Measurements from ENCODE around the gene CSF2.
A peak's percentile ranks its signal among the peaks of the same experiment; 100 is the strongest.

CSF2 gene

DNA sequence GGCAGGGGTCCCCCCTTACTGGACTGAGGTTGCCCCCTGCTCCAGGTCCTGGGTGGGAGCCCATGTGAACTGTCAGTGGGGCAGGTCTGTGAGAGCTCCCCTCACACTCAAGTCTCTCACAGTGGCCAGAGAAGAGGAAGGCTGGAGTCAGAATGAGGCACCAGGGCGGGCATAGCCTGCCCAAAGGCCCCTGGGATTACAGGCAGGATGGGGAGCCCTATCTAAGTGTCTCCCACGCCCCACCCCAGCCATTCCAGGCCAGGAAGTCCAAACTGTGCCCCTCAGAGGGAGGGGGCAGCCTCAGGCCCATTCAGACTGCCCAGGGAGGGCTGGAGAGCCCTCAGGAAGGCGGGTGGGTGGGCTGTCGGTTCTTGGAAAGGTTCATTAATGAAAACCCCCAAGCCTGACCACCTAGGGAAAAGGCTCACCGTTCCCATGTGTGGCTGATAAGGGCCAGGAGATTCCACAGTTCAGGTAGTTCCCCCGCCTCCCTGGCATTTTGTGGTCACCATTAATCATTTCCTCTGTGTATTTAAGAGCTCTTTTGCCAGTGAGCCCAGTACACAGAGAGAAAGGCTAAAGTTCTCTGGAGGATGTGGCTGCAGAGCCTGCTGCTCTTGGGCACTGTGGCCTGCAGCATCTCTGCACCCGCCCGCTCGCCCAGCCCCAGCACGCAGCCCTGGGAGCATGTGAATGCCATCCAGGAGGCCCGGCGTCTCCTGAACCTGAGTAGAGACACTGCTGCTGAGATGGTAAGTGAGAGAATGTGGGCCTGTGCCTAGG, at the start of gene CSF2:
Gene CSF2, plus strand, starts transcription at position 559 of the 783 bp plus-strand sequence. Its CDS starts 35 bp downstream, at position 594.
- no peak for DNase-seq

DNA sequence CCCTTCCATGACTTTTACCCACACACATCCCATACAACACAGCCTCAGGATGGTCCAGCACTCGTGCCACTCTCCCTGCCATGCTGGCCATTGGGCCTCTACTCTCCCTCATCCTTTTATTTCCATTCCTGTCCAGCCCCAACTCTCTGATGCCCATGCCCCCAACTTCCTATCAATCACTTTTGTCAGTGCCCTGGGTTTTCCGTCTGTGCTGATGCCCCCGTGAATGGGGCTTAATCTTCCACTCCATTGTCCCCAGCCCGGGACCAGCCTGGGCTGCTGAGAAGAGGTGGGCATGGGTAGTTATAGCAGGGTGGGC, 49.5 kb upstream of the CSF2 start:
- DNase-seq: no peak

DNA sequence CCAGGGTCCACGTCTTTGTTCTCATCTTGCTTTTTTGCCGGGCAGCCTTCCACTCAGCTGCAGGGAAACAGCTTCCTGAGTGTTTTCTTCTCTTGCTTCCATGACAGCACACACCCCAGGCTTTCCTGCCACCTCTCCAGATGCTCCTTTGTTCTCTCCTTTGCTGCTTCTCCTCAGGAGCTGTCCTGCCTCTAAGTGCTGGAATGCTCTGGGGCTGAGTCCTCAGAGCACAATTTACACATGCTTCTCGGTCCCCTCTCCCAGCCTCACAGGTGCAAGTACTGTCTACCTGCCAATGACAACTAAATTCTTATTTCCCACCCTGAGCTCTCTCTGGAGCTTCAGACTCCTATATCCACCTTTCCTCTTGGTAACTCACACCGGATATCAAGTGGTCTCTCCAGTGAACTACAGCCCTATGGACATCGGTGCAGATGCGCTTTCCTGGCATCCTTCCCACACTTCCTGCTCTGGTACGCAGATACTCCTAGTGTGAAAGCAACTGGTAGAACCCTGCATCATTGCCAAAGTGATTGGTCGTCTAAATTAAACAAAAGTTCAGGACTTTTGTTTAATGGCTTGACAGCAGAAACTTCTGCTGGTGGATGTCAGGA, 48.7 kb upstream of the CSF2 start:
- DNase-seq: no peak

DNA sequence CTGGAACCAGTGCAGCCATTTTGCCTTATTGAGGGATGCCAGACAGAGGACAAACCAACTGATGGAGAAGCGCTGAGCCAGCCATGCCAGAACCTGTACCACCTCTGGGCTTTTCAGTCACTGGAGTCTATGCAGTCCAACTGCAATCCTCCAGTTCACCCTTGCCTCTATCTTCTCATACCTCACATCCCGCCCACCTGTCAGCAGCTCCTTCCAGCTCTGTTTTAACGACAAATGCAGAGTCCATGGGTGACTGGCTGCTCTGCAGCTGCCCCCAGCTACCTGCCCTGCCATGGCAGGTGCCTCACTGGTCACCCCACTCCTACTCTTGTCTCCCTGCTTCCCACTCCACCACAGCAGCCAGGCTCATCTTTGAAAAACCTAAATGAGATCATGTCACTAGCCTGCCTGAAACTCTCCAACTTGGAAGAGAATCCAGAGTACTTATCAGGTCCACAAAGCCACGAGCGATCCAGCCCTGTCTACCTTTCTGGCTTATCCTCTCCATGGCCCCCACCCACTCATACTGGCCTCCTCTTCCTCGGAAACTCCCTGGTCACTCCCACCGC, 48.1 kb upstream of the CSF2 start:
- no peak for DNase-seq

DNA sequence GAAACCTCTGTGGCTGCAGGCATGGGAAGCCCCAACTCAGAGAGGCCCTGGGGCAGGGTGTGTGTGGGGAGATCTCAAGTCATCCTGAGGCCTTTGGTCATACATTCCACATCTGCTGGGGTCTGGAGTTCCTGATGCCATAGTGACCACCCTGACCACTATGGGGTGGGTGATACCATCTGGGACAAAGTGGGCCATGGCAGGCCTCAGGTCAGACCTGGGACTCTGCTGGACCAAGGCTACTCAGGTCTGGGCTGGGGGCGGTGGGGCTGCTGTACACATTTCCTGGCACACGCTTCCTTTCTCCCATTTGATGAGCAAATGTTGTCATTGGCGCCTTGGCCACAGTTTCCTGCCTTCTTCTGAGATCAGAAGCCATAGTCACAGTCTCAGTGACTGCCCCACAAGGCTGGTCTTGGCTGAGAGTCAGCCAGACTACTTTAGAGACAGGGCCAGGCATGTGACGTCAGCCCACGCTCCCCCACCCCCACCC, 47.0 kb upstream of the CSF2 start:
- no peak for DNase-seq

DNA sequence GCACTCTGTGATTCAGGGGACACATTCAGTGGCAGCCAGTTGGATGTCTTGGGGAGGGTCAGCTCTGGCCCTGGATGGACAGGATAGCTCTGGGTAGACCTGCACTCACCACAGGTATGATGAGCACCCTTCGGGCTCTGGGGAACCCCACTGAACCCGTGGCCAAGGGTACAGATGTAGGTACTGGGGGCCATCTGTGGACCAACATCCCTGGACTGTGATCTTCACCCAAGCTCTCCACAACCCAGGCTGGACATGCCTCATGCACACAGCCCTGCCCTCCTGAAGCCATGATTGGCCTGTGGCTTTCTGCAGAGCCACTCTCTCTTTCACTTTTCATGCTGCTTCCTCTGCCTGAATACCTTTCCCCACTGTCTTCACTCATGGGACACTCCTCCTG, 46.6 kb upstream of the CSF2 start:
- DNase-seq: no peak

DNA sequence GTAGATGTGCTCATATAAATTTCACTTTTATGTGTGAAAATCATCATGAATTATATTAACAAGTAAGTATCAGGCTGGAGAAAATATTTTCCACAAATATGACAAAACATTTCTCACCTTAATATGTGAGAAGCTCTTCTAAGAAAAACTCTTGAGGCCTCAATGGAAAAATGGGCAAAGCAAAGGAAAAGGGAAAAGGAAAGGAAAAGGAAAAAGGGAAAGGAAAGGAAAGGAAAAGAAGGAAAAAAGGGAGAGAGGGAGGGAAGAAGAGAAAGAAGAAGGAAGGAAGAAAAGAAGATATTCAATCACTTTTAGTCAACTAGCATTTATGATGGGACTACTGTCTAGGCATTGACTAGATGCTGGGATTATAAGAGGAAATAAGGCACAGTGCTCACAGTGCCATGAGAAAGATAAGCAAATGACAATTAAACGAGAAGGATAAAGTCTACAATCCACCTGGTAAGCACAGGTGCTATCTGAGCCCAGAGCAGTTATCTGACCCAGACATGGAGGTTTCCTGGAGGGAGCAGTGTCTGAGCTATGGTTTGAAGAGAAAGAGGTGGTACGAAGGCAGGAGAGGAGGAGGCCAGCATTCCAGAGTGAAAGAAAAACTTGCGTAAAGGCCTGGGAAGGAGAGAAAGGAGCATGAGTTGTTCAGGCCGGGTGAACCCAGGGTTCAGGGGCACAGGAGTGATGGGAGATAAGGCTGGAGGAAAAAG, 43.8 kb upstream of the CSF2 start:
- DNase-seq: no peak

DNA sequence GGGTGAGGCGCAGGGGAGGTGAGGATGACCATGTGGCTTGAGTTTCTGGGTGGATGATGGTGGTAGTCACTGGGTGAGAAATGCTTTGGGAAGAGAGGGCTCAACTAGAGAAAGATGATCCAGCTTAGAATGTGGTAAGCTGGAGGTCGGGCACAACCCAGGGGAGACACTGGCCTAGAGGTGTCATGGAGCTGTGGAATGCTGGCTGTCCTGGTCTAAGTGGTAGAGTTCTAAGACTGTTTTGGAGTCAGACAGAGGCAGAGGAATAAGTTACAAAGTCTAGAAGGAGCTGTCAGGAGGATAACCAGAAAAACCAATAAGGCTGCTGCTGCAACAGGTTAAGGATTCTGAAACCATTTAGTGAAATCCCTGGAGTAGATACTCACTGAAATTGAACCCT, 43.0 kb upstream of the CSF2 start:
- no peak for DNase-seq

DNA sequence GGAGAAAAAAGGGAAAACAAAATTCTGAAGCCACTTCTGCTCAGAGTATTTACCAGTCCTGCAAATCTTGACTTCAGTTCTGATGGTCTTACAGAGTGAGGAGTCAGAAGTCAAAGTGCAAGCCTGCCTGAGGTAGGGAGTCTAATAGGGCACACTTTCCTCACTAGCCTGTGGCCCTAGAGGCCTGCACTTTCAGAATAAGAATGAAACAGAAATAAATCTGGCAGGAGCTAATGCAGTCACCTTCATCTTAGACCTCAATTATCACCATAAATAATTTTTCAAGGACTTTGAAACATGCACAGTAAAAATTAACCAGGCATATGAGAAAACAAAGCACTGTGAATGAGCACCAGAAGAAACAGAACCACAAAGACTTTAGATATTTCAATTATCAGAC, 41.4 kb upstream of the CSF2 start:
- DNase-seq: no peak

DNA sequence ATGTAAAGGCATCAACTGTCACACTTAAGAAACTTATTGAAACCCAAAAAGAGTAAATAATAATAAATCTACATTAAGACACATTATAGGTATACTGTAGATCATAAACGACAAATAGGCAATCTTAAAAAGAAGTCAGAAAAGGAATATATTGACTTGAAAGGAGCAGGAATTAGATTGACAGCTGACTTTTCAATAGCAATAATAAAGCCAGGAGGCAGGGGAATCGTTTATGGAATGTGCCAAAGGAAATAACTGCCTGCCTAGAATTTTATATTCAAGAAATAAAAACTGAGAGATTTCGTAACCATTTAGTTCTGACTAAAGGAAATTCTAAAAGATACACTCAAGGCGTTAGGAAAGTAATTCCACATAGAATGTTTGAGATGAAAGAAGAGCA, 40.5 kb upstream of the CSF2 start:
- no peak for DNase-seq

DNA sequence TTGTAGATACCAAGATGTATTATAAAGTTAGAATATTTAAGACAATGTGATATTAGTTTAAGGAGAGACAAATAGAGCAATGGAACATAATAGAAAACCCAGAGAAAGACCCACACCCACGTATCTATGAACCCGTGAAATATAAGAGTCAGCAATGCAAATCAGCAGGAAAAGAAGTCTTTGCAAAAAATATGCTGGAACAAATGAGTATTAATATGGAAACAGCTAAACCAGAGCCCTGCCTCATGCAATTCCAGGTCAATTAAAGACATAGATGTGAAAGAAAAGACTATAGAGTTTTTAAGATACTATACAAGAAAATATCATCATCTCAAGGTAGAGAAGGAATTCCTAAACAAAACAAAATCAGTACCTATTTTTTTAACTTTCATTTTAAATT, 36.2 kb upstream of the CSF2 start:
- no peak for DNase-seq

DNA sequence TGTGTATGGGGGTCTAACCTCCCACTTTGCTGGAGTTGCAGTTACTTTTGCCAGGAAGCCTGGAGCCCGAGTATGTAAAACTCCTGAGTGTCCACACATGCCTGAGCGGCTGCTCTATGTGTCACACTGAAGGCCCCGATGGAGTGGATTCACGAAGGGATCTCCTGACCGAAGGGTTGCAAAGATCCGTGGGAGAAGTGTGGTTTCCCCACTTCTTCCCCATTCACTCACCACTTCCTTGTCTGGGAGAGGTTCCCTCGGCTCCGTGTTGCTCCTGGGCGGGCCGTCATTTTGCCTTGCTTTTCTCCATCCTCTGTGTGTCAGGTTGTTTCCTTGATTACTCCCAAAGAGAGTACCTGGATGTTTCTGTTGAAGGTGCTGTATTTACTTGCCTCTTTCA, 29.4 kb upstream of the CSF2 start:
- no peak for DNase-seq

DNA sequence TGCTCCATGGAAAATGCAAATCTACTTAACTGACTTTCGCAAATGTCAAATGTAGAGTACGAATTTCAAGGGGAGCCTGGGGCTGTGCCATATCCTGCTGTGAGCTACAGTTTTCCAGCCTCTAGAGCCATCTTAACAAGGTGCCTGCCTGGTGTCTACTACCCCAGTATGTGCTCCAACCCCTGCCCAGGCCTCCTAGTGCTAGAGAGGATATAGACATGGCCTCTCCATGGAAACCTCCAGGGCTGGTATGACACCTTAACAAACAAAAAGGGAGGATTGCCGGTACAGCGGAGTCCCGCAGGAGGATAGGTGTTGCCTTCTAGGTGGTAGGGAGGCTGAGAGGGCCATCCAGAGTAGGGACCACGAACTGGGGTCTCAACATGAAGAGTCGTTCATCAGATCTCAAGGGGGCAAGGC, 26.7 kb upstream of the CSF2 start:
- DNase-seq: no peak

DNA sequence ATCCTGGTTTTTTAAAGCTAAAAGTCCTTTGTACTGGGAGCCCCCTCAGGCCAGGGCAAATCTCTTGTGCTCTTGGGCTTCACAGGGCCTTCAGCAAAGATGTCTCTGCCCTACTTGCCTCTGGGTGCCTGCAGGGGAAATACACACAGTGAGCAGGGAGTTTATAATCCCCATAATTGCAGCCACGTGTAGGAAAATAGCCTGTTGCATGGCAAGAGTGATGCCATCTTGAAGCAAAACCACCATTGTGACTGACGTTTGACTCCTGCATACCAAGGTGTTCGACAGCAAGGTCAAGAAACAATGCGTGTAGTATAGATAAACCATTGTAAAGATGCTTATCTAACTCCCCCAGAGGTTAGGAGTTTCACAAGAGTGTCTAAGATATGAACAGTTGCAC, 24.5 kb upstream of the CSF2 start:
- DNase-seq: no peak

DNA sequence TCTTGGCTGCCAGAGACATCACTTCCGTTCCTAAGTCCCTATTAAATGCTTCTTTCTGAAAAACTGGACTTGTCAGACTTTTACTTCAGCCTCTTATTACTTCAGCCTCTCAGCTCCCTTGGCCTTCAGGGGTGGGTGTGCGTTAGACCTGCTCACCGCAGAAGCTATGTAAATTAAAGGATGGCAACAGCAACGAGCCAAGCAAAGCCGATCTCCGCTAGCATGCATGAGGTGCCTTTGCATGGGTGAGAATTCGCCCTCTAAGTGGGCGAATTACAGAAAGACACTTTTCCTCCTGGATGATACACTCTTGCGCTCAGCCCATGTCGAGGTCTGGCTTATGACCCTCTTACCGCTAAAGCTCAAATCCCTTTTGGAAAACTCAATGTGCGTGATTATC, 24.0 kb upstream of the CSF2 start:
- no peak for DNase-seq

DNA sequence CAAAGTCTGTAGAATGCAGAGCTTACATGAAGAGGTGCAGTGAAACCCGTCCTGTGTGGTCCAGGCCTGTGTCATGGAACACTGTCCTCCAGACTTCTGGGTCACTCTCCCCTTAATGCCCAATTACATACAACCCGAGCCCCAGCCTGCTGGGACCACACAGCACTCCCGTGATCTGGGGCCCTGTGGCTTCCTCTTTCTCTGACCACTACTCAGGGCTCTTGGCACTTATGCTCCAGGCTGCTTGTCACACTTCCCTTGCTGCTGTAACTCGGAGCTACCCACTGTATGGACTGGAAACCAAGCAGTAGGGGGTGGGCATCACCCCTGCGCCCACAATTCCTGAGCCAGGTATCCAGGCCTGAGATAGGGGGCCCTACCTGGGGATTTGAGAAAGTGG, 23.5 kb upstream of the CSF2 start:
- no peak for DNase-seq

DNA sequence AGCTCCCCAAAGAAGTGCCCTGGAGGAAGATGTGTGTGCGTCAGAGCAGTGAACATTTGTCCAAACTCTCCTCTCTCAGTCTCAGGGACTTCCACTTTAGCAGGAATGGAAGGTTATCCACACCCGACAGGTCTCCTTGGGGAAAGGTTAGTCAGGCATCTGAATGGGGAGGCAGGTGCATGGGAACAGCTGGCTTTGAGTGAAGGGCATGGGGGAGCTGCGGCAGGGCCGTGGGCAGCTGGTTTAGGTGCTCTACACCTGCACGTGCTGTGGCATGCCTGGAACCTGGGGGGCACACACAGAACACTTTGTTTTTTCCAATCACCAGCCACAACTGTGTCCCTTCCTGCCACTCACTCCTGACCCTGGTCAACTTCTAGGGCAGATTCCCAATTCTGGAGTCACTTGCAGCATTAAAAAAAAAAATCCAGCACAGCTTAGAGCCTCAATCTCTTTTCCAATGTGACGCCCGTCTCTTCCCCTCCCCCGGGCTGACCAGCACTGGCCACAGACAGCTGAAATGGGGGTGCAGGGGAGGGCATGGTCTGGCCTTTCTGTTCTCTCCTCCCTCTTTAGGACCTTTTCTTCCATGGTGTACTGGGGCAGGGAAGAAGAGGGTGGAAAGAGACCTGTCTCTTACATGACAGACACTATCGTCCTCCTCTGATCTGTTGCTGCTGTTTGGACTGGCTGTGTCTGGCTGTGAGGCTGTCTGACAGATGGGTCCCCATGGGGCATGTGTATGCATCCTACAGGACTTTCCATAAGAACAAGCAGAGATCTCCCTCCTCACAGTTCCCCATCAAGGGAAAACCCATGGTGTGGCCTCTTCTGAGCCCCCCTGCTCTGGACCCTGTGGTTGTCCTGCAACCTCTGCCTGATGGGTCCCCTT, 22.7 kb upstream of the CSF2 start:
- DNase-seq: no peak

DNA sequence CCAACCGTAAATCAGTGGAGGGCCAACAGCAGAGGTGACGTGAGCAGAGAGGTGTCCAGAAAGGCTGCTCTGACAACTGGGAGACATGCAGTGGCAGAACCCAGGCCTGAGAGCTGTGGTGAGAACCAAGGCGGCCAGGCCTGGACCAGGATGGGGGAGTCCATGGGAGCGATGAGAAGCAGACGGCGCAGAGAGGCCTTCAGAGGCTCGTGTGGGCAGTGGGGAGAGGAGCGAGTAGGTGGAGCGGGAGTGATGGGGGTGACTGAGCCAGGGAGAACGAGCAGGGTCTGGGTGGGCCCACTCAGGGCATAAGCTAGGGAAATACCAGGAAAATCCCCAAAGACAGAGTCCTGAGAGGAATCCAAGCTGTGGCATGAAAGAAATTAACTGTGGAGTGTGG, 21.1 kb upstream of the CSF2 start:
- no peak for DNase-seq

DNA sequence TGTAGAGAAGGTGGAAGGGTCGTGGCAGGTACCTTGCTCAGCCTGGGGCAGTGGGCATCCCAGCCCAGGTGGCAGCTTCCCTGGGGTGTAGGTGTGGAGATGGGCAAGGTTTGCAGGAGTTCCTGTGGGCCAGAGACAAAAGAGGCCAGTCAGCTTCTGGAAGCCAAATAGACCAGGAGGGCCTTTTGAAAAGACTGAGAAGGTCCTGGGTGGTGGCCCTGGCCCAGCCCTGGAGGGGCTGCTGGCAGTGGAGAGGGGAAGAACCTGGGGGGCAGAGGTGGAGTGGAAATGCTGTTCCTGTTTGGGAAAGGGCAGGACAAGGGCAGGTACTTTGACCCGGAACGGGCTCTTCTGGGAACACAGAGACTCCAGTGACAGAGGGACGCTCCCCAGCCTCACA, 20.1 kb upstream of the CSF2 start:
- no peak for DNase-seq

DNA sequence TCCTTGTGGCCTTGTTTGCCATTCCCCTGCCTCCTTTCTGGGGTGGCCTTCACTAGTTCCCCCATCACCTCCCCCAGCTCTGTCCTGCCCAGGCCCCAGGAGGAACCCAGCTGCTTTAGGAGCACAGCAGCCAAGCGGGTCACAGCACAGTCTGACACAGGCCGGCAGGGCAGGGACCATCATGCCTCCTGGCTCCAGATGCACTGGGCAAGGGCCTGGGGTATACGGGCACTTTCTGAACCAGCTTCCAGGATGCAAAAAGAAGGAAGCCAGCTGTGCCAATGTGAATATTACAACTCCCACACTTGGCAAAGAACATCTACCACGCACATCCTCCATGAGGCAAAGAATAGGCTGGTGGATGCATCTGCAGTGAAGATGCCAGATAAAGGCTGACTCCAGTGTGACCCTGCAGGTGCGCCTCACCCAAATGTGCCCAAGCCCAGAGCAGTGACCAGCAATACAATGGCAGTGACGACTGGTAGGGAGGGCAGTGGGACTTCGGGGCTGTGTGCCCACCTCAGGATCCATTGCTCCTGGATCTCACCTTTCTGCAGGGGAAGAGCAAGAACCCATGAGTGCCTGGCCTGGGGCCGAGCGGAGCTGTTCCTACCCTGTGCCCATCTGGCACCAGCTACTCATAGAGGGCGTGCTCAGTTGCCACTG, 19.4 kb upstream of the CSF2 start:
- DNase-seq: no peak

DNA sequence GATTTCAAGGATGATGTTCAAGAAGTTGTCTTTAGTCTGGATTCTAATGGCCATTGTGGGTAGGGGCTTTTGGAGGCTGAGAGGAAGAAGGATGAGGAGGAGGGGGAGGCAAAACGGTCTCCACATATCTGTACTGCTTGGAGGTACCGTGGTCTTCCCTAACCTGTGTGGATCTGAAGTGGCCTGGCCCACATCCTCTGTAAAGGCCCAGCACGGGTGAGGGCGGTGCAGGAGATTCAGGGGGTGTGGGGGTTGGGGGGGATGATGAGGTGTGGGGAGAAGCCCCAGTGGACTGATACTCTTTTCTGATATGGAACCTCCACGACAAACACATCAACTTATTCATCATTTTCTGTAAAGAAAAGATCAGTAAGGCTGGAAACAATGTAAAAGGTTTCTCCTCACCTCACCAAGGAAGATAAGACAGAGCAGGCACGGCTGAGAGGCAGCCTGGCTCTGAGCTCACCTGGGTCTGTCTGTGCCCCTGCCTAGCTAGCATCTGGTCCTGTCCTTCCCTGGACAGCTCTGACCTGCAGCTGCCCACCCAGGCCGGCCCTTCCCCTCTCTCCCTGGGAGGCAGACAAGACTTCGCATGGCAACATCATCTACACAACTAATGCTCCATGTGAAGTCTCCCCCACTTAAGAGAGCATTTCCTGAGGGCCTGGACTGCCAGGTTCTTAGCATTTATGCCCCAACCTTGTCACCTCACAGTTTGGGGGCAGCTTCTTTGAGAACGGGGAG, 18.7 kb upstream of the CSF2 start:
- DNase-seq: no peak

DNA sequence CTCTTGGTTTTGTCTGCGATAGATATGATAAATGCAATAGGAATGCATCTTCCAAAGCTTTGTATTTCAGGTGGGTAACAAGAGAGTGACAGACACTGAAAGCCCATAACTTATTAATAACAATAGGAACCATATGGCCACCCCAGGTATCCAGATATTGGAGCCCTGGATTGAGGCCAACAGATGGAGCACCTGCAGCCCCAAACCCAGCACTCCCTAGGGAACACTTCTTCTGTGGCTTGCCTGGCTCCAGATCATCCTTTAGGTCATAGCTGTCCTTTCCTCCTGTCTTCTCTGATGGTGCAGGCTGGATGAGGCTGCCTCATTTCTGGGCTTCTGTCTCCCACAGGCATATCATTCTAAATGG, 18.2 kb upstream of the CSF2 start:
- DNase-seq: peak; percentile 11

Data from NCI-H2107 (cell line).